GM13977 (cell line): ENCODE measurements around the gene ZNF664.

Experiments
- DNase-seq: peaks from one replicate; pipeline ENCODE4 v3.0.0; 2012; ENCODE audit warnings: low spot score
- in situ Hi-C: fragments of 300-500 bp; cut with MboI; formaldehyde crosslinking; loops from one replicate; pipeline ENCODE4 v1.12.0; 2022; ENCODE audit warnings: low sequenced_read_pairs, low pct_unique_long_range_greater_than_20kb, mixed read lengths, inconsistent platforms; ENCODE audit not compliant: unreplicated experiment
- TF ChIP-seq, protein P1 (sequence below): IDR thresholded peaks from 2 replicates; pipeline ENCODE4 v1.5.1; 2012; ENCODE audit warnings: mild to moderate bottlenecking, control low read depth; ENCODE audit not compliant: insufficient read depth; ENCODE audit errors: extremely low read depth, missing control alignments

The ZNF664 gene

DNA sequence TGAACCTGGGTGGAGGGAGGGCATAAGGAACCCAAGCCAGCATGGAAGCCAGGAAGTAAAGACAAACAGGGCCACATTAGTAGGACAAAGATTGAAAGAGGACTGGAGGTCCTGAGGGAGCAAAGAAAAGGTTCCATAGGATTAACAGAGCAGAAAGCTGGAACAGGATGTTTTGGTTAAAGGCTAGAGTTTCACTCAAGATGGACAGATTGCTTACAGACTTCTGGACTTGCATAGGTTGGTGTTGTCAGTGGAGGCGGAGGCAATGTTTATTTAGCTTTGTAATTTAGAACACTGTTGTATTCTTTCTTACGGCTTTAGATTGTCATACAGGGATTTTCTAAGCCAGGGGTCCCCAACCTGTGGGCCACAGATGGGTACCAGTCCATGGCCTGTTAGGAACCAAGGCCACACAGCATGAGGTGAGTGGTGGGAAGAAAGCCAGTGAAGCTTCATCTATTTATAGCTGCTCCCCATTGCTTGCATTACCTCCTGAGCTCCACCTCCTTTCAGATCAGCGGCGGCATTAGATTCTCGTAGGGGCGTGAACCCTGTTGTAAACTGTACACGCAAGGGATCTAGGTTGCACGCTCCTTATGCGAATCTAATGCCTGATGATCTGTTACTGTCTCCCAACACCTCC is 31.3 kb downstream of the ZNF664 start:
- no peak for DNase-seq
- in situ Hi-C loops: no loop called here
- TF ChIP-seq, protein P1, sequence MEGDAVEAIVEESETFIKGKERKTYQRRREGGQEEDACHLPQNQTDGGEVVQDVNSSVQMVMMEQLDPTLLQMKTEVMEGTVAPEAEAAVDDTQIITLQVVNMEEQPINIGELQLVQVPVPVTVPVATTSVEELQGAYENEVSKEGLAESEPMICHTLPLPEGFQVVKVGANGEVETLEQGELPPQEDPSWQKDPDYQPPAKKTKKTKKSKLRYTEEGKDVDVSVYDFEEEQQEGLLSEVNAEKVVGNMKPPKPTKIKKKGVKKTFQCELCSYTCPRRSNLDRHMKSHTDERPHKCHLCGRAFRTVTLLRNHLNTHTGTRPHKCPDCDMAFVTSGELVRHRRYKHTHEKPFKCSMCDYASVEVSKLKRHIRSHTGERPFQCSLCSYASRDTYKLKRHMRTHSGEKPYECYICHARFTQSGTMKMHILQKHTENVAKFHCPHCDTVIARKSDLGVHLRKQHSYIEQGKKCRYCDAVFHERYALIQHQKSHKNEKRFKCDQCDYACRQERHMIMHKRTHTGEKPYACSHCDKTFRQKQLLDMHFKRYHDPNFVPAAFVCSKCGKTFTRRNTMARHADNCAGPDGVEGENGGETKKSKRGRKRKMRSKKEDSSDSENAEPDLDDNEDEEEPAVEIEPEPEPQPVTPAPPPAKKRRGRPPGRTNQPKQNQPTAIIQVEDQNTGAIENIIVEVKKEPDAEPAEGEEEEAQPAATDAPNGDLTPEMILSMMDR: no peak

DNA sequence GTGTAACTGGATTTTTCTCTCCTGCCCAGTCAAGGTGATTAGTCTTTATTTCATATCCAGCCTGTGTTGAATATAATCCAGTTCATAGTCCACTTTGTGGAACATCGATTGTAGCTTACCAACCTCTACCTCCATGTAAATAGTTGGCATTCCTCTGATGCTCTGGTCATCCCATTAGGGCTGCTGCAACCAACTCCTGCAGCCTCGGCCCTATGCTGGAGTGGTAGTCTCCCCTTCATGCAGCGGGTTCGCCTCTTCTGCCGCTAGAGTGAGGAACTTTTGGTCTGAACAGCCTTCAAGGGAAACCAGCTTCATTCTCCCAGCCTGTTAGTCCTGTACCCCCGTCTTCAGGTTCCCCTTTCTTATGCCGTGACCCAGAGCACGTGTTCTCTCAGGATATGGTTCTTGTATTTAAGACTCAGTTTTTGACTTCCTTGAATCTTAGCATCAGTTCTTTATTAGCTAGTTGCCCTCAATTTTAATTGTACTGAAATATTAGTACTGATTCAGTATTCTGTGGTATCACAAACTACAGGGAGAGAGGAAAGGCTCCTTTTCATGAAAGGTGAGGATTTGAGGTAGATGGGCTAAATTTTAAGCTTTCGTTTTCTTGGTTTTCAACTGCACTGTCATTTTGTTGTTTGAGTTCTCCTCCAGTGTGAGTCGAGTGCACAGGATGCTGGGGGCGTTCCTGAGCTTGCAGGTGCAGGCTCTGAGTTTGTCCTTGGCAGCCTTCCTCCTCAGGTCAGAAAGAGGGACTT is 33.2 kb downstream of the ZNF664 start:
- TF ChIP-seq, protein P1: no peak
- in situ Hi-C loops: no loop called here
- no peak for DNase-seq

DNA sequence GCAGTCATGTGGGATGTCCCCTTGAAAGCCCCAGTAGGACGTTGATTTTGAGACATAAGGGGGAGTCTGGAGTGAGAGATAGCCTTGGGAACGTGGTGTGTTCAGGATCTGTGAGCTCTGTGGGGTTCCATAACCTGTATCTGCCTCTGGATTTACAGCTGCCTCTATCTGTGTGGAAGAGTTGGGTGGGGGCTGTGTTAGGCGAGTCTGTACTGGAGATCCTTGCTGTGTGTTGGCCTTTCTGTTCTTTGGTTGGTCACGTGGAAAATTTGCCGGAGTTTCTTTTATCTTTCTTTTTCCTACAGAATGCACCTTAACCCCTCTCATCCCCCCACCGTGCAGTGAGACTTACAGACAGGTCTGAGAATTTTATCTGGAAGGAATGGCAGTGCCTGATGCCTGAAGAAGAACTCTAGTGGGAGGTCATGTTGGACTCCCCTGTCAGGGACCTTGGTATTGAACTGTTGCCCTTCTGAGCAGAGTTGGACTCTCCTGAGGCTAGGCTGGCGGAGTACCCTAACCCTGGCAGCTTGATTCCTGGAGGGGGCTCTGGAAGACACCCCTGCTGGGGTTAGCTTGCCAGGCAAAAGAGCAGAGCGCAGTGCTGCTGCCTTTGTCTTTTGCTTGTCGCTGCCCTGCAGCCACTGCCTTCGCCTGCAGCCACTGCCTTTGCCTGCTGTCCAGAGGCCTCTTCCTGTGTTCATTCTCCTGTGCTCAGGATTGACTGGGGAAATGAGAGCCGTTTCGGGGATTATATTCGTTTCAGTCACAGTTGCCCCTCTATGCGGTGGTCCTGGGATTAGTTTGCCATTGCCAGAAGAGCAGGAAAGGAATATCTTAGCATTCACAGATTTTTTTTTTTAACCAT is 34.1 kb downstream of the ZNF664 start:
- DNase-seq: no peak
- TF ChIP-seq, protein P1: no peak
- in situ Hi-C loops: no loop called here

DNA sequence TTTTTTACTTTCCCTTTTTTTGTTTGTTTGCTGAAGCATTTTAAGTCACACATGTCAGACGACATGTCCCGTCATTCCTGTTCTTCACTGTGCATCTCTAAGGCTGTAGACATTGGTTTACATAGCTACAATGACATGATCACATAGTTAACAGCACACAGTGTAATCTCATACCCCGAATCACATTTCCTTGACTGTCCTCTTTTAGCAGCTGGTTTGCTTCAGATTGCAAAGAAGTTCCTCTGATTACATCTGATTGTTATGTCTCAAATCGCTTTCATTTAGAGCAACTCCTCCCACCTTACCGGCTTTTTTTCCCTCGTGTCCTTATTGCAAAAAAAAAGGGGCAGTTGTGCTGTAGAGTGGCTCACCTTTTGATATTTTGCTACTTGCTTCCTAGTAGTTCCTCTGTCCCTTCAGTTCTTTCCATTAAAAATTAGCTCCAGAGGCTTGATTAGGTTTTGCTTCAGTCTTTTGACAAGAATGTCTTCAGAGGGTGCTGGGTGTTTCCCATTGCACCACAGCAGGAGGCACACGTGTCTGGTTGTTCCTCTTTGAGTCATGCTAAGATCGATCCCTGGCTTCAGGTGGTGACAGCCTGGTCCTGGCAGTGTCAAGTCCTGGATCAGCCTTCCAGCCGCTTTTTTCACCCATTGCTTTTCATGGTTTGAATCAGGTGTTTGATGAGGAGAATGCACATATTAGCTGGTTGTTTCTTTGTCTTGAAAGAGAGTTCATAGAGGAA is 35.0 kb downstream of the ZNF664 start:
- TF ChIP-seq, protein P1: no peak
- DNase-seq: no peak
- in situ Hi-C loops: no loop called here

DNA sequence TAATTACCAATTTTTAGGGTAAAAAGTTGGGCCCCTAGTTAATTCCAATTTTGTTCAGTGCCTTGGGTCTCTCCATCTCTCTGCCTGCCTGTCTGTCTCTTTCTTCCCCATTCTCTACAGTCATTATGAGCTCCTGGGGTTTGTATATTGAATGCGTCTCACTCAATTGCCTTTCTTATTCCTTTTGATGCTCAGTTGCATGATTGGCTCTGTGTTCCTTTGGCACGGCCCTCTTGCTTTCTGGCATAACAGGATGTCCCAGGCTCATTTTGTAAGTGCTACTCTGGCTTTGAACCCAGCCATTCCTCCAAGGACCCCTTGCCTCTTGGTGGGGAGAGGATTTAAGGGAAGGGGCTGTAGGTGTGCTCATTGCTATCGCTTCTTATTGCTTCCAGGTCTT is 35.6 kb downstream of the ZNF664 start:
- in situ Hi-C loops: no loop called here
- TF ChIP-seq, protein P1: no peak
- no peak for DNase-seq

DNA sequence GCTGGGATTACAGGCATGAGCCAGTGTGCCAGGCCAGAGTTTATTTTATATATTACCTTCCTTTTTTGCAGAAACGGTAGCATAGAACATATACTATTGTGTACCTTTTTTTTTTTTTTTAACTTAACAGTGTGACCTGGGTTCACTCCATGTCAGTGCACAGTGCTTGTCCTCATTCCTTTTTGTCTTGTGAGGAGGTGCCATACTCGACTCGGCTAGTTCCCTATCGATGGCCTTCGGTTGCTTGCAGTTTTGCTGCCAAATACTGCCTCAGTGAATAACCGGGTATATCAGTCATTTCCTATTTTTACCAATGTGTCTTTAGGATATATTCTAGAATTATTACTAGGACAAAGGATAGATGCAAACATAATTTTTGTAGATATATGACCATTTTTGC is 36.8 kb downstream of the ZNF664 start:
- in situ Hi-C loops: no loop called here
- TF ChIP-seq, protein P1: no peak
- DNase-seq: no peak
